Measurements from ENCODE around the gene ETV6.

Gene ETV6

DNA sequence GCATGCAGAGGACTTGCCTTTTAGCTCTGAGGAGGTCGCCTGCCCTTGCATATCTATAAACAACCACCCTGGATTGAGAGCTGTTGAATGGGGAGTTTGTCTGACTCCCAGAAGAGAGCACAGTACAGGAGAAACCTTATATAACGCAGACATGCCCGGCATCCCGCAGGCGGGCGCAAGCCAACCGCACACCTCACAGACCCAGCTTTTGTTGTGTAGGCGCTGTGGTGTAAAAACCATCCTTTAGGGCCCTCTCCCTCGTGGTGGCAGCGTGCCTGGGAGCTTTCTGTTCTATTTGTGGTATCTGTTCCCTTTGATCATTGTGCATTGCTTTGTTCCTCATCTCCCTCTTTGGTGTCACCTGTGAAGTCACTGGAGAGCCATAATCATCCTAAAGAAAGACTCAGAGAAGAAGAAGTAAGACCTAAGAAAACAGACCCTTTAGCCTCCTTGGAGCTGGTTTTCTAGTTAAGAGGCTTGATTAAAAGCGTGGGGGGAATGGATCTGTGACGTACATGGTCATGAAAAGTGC, 77.7 kb downstream of the ETV6 start:
- H3K4me3 ChIP-seq = no peak overlapping the region
- H3K36me3 ChIP-seq (replicated peaks) = no peaks in the 10 kb centered on the region
- no peak for DNase-seq (ENCODE audit: low spot score in 2 of 2)
- in situ Hi-C loops (cut with MboI; ENCODE audit: low sequenced_read_pairs) = no loop called here
- H3K27me3 ChIP-seq (ENCODE audit: low read depth) = no peaks in the 10 kb centered on the region
- H3K4me1 ChIP-seq = no peaks in the 10 kb centered on the region
- H3K9me3 ChIP-seq = no peaks in the 10 kb centered on the region

DNA sequence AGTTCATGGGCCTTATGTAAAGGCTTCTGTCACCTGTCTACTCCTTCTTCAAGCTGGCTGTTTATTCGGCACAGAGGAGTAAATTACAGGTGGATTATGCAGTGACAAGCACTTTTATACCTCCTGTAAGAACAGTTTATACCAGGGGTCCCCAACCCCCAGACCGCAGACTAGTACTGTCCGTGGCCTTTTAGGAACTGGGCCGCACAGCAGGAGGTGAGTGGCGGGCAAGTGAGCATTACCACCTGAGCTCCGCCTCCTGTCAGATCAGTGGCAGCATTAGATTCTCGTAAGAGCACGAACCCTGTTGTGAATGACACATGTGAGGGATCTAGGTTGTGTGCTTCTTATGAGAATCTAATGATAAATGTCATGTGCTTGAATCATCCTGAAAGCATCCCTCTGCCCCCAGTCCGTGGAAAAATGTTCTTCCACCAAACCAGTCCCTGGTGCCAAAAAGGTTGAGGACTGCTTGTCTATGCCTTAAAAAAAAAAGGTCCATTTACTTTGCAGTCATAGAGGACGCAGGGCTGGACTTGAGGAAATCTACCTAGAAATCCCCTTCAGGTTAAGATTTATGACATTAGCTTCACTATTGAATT, 78.8 kb downstream of the ETV6 start:
- no peak for DNase-seq (ENCODE audit: low spot score in 2 of 2)
- H3K9me3 ChIP-seq = no peaks in the 10 kb centered on the region
- H3K4me3 ChIP-seq = no peak overlapping the region
- H3K36me3 ChIP-seq (replicated peaks) = no peaks in the 10 kb centered on the region
- H3K27me3 ChIP-seq (ENCODE audit: low read depth) = no peaks in the 10 kb centered on the region
- no peaks in the 10 kb centered on the region for H3K4me1 ChIP-seq
- in situ Hi-C loops (cut with MboI; ENCODE audit: low sequenced_read_pairs) = no loop called here

DNA sequence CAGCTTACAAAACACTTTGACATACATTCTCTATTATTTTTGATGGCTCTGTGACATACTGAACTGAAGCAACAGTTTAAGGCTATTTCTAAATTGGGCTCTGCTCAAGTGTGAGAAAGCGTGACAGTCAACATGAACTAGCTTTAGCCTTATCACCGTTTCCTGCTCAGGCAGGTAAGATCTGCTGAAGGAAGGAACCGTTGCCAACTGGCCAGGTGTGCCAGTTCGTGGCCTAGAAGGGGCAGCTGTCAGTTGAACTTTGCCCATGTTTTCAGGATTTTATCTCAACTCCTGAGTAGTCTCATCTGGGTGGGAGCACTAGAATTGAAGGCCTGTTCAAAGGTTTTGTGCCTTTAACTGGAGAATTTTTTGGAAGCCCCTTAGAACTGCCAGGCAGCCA, 79.5 kb downstream of the ETV6 start:
- DNase-seq (ENCODE audit: low spot score in 2 of 2) = no peak
- no peak overlapping the region for H3K4me3 ChIP-seq
- in situ Hi-C loops (cut with MboI; ENCODE audit: low sequenced_read_pairs) = no loop called here
- H3K36me3 ChIP-seq (replicated peaks) = no peaks in the 10 kb centered on the region
- H3K27me3 ChIP-seq (ENCODE audit: low read depth) = no peaks in the 10 kb centered on the region
- no peaks in the 10 kb centered on the region for H3K9me3 ChIP-seq
- no peaks in the 10 kb centered on the region for H3K4me1 ChIP-seq

DNA sequence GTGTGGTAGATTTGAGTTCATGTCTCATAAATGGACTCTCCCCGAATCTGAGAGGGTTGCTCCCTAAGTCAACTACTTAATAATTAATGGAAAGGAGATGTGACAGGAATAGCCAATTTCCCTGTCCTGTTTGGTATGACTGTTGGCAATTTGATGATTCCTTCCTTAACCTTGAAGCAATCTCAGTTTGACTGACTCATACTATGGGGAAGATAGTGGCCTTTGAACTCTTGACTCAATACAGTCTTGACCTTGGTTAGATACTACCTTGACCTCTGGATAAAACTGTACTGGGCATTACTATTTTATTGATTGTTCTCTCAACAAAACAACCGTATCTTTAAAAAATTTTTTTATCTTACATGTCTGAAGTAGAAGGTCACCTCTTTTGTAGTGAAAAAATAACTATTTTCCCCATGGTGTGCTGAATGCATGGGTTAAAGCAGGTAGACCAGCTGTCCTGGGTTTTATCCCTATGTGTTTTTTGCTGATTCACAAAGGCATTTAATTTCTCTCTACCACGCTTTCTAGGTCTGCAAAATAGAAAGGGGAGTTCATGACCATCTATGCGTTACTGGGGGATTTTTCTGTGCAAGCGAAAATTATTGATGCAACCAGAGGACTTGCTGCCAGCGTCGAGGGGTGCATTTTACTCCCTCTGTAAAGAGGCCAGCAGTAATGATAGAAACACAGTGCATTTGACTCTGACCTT, 80.1 kb downstream of the ETV6 start:
- in situ Hi-C loops (cut with MboI; ENCODE audit: low sequenced_read_pairs) = no loop called here
- DNase-seq (ENCODE audit: low spot score in 2 of 2) = no peak
- H3K4me3 ChIP-seq = no peak overlapping the region

DNA sequence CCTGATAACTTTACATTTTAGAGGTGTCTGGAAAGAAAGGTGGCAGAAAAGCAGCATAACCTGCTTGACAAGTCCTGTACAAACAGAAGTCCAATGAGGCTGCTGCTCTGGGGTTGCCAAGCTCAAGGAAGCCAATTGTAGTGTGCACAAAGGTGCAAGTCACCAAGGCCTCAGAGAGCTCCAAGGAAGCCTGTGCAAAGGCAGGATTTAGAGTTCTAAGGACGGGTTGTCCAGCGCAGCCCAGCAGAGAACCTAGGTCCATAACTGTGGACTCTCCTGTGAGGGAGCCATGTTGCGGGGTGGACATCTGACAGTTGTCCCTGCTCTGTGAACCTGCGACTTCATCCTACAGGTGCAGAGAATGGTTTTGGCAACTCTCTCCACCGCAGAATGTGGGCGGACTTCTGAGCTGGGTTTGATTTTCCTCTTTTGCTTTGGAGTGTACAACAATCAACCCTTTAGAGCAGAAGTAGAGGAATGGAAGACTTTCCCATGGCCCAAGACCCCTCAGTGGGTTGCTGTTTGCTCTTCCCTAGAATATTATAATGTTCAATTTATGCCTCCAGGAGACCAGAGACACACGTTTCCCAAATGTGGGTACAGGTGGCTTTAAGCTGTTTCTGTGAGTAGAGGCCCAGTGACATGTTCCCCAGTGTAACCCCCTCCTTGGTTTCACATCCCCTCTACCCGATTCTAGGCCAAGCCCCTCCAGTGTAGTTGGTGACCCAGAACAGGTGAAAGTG, 81.0 kb downstream of the ETV6 start:
- DNase-seq (ENCODE audit: low spot score in 2 of 2) = no peak
- in situ Hi-C loops (cut with MboI; ENCODE audit: low sequenced_read_pairs) = no loop called here
- Histone ChIP-seq H3K4me1 (no peaks in the 10 kb centered on the region), H3K36me3 (replicated peaks) (no peaks in the 10 kb centered on the region), H3K27me3 (ENCODE audit: low read depth) (no peaks in the 10 kb centered on the region), H3K4me3 (no peak overlapping the region), H3K9me3 (no peaks in the 10 kb centered on the region)

More for the DNA sequence above, 80.1 kb downstream of the ETV6 start:
- H3K27me3 ChIP-seq (ENCODE audit: low read depth) = no peaks in the 10 kb centered on the region
- H3K9me3 ChIP-seq = no peaks in the 10 kb centered on the region
- no peaks in the 10 kb centered on the region for H3K36me3 ChIP-seq (replicated peaks)
- H3K4me1 ChIP-seq = no peaks in the 10 kb centered on the region

DNA sequence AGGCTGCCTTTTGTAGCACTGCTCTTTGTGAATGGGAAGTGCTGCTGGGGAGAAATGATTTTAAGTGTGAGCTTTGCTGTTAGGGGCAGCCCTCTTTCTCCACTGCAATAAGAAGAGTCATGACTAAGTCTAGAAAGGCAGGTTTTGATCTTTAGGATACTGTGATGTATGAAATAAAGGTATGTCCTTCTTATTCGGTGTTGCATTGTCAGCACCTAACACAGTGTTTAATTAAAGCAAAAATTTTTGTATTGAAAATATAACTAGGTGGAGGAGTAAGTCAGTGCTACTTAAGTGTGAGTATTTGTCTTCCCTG, 81.5 kb downstream of the ETV6 start:
- no peak overlapping the region for H3K4me3 ChIP-seq
- no peaks in the 10 kb centered on the region; the same call in 1 of the 2 replicates for H3K4me1 ChIP-seq
- no peaks in the 10 kb centered on the region for H3K27me3 ChIP-seq (ENCODE audit: low read depth)

DNA sequence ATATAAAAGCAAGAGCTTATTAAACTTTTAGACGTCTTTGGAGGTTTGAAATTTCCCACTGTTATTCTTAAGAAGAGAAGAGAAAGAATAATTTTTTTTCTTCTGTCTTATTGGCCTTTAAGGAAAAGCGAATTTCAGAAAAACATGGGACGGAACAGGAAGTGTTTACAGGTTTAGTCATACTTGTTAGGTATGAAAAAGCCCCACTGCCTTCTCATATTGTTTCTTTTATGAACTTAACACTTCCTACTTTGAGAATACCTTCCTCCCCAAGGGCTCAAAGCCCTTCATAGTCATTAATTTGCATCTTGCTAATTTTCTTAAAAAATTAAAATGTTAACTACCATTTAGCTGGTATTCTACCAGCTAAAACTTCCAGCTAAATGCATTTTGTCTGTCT, 82.0 kb downstream of the ETV6 start:
- in situ Hi-C loops (cut with MboI; ENCODE audit: low sequenced_read_pairs) = no loop called here
- Histone ChIP-seq H3K27me3 (ENCODE audit: low read depth) (no peaks in the 10 kb centered on the region), H3K9me3 (no peaks in the 10 kb centered on the region), H3K36me3 (replicated peaks) (no peaks in the 10 kb centered on the region), H3K4me1 (no peaks in the 10 kb centered on the region; the same call in 1 of the 2 replicates), H3K4me3 (no peak overlapping the region)
- DNase-seq (ENCODE audit: low spot score in 2 of 2) = no peak

More for the DNA sequence above, 81.5 kb downstream of the ETV6 start:
- no peaks in the 10 kb centered on the region for H3K36me3 ChIP-seq (replicated peaks)
- in situ Hi-C loops (cut with MboI; ENCODE audit: low sequenced_read_pairs) = no loop called here
- H3K9me3 ChIP-seq = no peaks in the 10 kb centered on the region
- DNase-seq (ENCODE audit: low spot score in 2 of 2) = no peak

DNA sequence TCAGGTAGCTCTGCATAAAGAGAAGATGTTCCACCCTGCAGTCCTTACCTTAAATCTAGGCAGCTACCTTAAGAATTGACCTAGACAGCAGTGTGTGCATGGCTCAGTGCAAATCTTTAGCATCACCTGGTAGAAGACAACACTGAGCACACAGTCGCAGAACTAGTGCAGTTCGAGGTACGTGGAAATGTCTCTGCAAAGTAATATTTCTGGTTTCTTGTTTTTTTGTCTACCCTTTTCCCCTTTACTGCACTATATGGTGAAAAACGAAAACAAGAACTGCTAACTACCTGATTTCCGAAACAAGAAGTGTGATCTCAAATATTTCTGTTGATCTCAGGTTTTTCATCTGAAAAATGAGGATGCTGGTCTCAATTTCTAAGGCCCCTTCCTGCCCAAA, 82.5 kb downstream of the ETV6 start:
- no peaks in the 10 kb centered on the region for H3K36me3 ChIP-seq (replicated peaks)
- DNase-seq (ENCODE audit: low spot score in 2 of 2) = no peak
- no peak overlapping the region for H3K4me3 ChIP-seq
- H3K9me3 ChIP-seq = no peaks in the 10 kb centered on the region
- H3K4me1 ChIP-seq = no peaks in the 10 kb centered on the region; the same call in 1 of the 2 replicates
- in situ Hi-C loops (cut with MboI; ENCODE audit: low sequenced_read_pairs) = no loop called here
- H3K27me3 ChIP-seq (ENCODE audit: low read depth) = no peaks in the 10 kb centered on the region

DNA sequence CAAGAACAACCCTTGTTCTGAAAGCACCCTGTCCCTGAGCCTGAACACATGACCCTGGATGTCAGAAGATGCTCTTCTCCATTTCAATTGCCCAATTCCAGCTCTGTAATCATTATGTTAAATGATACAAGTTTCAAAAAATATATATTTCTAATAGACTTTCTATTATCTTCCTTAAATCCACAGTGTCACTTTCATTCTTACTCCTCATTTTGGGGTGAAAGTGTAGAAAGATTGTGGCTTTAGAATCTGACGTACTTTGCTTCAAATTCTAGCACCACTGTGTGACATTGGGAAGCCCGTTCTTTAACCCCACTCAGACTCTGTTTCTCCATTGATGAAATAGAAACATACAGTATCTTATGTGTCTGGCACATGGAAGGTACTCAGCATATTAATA, 83.2 kb downstream of the ETV6 start:
- in situ Hi-C loops (cut with MboI; ENCODE audit: low sequenced_read_pairs) = no loop called here
- Histone ChIP-seq H3K9me3 (no peaks in the 10 kb centered on the region), H3K36me3 (replicated peaks) (no peaks in the 10 kb centered on the region), H3K4me3 (no peak overlapping the region), H3K27me3 (ENCODE audit: low read depth) (no peaks in the 10 kb centered on the region), H3K4me1 (no peaks in the 10 kb centered on the region; the same call in 1 of the 2 replicates)
- DNase-seq (ENCODE audit: low spot score in 2 of 2) = no peak

DNA sequence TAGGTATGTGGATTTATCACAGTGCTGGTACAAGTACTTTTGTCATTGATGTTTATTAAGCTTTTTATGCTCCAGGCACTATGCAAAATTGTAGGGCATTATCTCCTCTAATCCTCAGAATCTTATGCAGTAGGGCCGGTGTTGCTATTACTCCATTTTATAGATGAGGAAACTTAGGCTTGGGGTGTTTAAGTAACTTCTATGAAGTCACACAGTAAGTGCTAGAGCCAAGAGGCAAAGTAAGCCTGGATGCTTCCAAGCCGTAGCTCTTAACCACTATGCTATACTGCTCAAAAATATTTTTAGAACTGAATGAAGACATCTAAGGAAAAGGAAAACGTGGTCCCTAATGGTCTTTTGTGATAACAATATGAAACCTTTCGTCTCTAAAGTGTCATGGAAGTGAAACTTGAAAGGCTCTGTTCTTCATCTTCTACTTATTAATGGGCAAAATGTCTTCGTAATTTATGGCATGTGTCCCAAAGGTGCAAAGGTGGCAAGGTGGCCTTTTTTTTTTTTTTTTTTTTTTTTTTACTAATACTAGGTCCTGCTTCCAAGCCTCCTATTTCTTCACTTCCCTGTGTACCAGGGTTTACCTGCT, 85.2 kb downstream of the ETV6 start:
- in situ Hi-C loops (cut with MboI; ENCODE audit: low sequenced_read_pairs) = no loop called here
- H3K27me3 ChIP-seq (ENCODE audit: low read depth) = no peaks in the 10 kb centered on the region
- no peaks in the 10 kb centered on the region for H3K9me3 ChIP-seq
- DNase-seq (ENCODE audit: low spot score in 2 of 2) = no peak
- H3K36me3 ChIP-seq (replicated peaks) = no peaks in the 10 kb centered on the region
- H3K4me3 ChIP-seq = no peak overlapping the region
- no peaks in the 10 kb centered on the region; the same call in 1 of the 2 replicates for H3K4me1 ChIP-seq

DNA sequence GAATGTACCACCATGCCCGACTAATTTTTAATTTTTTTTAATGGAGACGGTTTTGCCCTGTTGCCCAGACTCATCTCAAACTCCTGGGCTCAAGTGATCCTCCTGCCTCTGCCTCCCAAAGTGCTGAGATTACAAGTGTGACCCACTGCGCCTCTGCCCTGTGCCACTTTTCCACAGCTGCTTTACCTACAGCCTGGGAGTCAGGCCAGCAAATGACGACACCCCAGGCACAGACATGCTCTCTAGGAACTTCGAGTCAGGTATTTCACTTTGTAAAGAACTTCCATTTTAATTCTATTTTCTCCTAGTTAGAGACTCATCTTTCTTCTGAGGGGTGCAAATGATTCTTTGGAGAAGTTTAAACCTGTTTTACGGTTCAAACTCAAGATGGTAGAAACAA, 89.0 kb downstream of the ETV6 start:
- no peak overlapping the region for H3K4me3 ChIP-seq
- H3K27me3 ChIP-seq (ENCODE audit: low read depth) = no peaks in the 10 kb centered on the region
- H3K36me3 ChIP-seq (replicated peaks) = no peaks in the 10 kb centered on the region
- H3K4me1 ChIP-seq = peaks cover 7% of the 10 kb centered on the region
- no peaks in the 10 kb centered on the region for H3K9me3 ChIP-seq
- in situ Hi-C loops (cut with MboI; ENCODE audit: low sequenced_read_pairs) = no loop called here
- DNase-seq (ENCODE audit: low spot score in 2 of 2) = no peak

DNA sequence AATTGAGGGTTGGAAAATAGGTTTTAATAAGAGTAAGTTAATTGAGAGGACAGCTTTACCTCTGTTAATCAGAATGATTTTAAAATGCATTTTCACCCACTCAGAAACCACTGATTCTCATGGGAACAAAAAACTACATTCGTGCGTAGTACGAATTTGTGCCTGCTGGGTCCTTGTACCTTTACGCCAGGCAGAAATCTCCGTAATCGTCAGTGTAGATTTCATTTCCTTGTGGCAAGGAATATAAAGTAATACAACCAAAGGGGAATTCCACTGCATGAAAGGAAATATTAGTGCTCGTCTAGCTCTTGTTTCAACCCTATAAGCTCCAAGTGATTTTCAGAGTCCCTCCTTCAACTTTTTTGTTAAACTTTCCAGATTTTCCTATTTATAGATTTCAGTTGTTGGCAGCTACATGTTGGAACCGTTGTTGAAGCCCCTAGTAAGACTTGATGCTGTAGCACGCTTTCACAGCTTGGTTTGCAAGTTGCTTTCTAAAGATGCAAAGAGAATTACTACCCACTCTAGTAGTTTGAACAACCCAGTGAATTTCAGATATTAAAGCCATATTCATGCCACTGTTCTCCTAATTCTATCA, 90.6 kb downstream of the ETV6 start:
- in situ Hi-C loops (cut with MboI; ENCODE audit: low sequenced_read_pairs) = no loop called here

DNA sequence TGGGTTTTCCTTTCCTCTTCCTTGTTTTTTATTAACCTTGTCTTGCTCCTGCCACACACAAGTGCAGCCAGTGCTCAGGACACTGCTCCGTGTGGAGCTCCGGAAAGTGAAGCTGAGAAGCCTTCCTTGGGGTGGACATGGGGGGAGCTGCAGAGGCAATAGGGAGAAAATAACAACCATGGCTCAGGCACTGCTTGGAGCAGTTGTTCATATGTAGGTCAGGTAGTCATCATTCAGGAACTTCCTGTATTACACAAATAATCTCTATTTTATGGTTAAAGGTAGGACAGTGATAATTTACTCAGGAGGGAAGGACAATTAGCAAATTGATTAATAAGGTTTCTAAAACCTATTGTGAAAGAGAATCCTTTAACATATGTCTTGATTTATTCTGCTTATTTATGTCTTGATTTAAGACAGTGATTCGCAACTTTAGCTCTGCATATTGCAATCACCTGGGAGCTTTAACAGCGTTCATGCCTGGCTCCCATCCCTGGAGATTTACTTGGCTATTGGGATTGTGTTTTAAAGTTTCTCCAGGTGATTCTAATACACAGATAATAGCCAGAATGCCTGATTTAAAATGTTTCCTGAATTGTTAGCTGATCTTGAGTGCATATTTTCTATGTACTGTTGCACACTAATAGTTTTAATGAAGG, 92.1 kb downstream of the ETV6 start:
- no peaks in the 10 kb centered on the region for H3K9me3 ChIP-seq
- no peak overlapping the region for H3K4me3 ChIP-seq
- H3K27me3 ChIP-seq (ENCODE audit: low read depth) = no peaks in the 10 kb centered on the region
- no peaks in the 10 kb centered on the region for H3K36me3 ChIP-seq (replicated peaks)
- DNase-seq (ENCODE audit: low spot score in 2 of 2) = no peak
- H3K4me1 ChIP-seq = peaks cover 16% of the 10 kb centered on the region
- in situ Hi-C loops (cut with MboI; ENCODE audit: low sequenced_read_pairs) = no loop called here

More for the DNA sequence above, 90.6 kb downstream of the ETV6 start:
- Histone ChIP-seq H3K4me3 (no peak overlapping the region), H3K9me3 (no peaks in the 10 kb centered on the region), H3K36me3 (replicated peaks) (no peaks in the 10 kb centered on the region), H3K4me1 (peaks cover 16% of the 10 kb centered on the region), H3K27me3 (ENCODE audit: low read depth) (no peaks in the 10 kb centered on the region)
- DNase-seq (ENCODE audit: low spot score in 2 of 2) = no peak

Measured in HAP-1 (cell line).